Neural crest cell (in vitro differentiated cells): ENCODE results near the gene CXCL6. TPM values are rescaled to one million over a fixed set of nuclear protein-coding genes. Genes with fewer than 3 reads are reported as not detected.
A peak's percentile ranks its signal among the peaks of the same experiment; 100 is the strongest.

ENCODE experiments used
- DNase-seq: peaks from one replicate; pipeline ENCODE4 v3.0.0; 2021; ENCODE audit warnings: low read depth, mixed read lengths, low spot score
- H3K27ac Mint-ChIP-seq: one replicate; pipeline ENCODE4 v1.8.0; 2021; ENCODE audit warnings: mild to moderate bottlenecking, mixed read lengths; ENCODE audit not compliant: unreplicated experiment
- H3K27me3 Mint-ChIP-seq: 2 replicates; pipeline ENCODE4 v1.8.0; 2021; ENCODE audit warnings: low read depth, mild to moderate bottlenecking, mixed read lengths
- H3K36me3 Mint-ChIP-seq: 2 replicates; pipeline ENCODE4 v1.8.0; 2021; ENCODE audit warnings: low read depth, mild to moderate bottlenecking, mixed read lengths
- H3K4me1 Mint-ChIP-seq: 2 replicates; pipeline ENCODE4 v1.8.0; 2021; ENCODE audit warnings: mixed read lengths
- H3K4me3 Mint-ChIP-seq: one replicate; pipeline ENCODE4 v1.8.0; 2021; ENCODE audit warnings: mild to moderate bottlenecking, mixed read lengths
- H3K9me3 Mint-ChIP-seq: 2 replicates; pipeline ENCODE4 v1.8.0; 2021; ENCODE audit warnings: mixed read lengths
- CTCF ChIP-seq: fragments of 200-600 bp; sonication (generic); conservative IDR thresholded peaks from 2 replicates; pipeline ENCODE4 v1.5.0; 2021; ENCODE audit warnings: antibody characterized with exemption, mild to moderate bottlenecking
- total RNA-seq: library from RNA; stranded (reverse); gene quantifications from 2 replicates; pipeline ENCODE4 v1.2.1, GENCODE V29; 2021

The CXCL6 gene
- total RNA-seq, 1 donor from 2014 or later: not detected

GRCh38 chr4:73860181-73860580 is 23.7 kb downstream of the CXCL6 start:
- H3K9me3 Mint-ChIP-seq: no peaks in the 10 kb centered on the region
- no peak overlapping the region for H3K4me3 Mint-ChIP-seq
- peaks cover 13% of the 10 kb centered on the region for H3K27me3 Mint-ChIP-seq
- no peak overlapping the region for H3K27ac Mint-ChIP-seq
- no peak for TF ChIP-seq CTCF
- no peaks in the 10 kb centered on the region for H3K4me1 Mint-ChIP-seq
- DNase-seq: no peak
- no peaks in the 10 kb centered on the region for H3K36me3 Mint-ChIP-seq

GRCh38 chr4:73860917-73861316 is 24.4 kb downstream of the CXCL6 start:
- Mint-ChIP-seq H3K27me3 (peaks cover 17% of the 10 kb centered on the region), H3K9me3 (no peaks in the 10 kb centered on the region), H3K27ac (no peak overlapping the region), H3K4me1 (no peaks in the 10 kb centered on the region), H3K36me3 (no peaks in the 10 kb centered on the region), H3K4me3 (no peak overlapping the region)
- no peak for DNase-seq
- TF ChIP-seq CTCF: no peak

- TF ChIP-seq CTCF: no peak
- peaks cover 26% of the 10 kb centered on the region for H3K27me3 Mint-ChIP-seq
- no peaks in the 10 kb centered on the region for H3K36me3 Mint-ChIP-seq
- H3K4me3 Mint-ChIP-seq: no peak overlapping the region
- H3K27ac Mint-ChIP-seq: no peak overlapping the region
- no peak for DNase-seq
- H3K9me3 Mint-ChIP-seq: no peaks in the 10 kb centered on the region
- H3K4me1 Mint-ChIP-seq: no peaks in the 10 kb centered on the region
These were observed 25.8 kb downstream of the CXCL6 start for GRCh38 chr4:73862322-73862721.

GRCh38 chr4:73864365-73864764 is 27.9 kb downstream of the CXCL6 start:
- no peaks in the 10 kb centered on the region for H3K36me3 Mint-ChIP-seq
- DNase-seq: no peak

GRCh38 chr4:73864961-73865360 is 28.5 kb downstream of the CXCL6 start:
- Mint-ChIP-seq H3K36me3 (no peaks in the 10 kb centered on the region), H3K9me3 (no peaks in the 10 kb centered on the region), H3K4me3 (no peak overlapping the region), H3K4me1 (peaks cover 5% of the 10 kb centered on the region), H3K27me3 (peaks cover 50% of the 10 kb centered on the region), H3K27ac (no peak overlapping the region)
- no peak for DNase-seq
- no peak for TF ChIP-seq CTCF

More at GRCh38 chr4:73864365-73864764, 27.9 kb downstream of the CXCL6 start:
- no peak overlapping the region for H3K27ac Mint-ChIP-seq
- no peaks in the 10 kb centered on the region for H3K4me1 Mint-ChIP-seq
- H3K27me3 Mint-ChIP-seq: peaks cover 44% of the 10 kb centered on the region
- no peak overlapping the region for H3K4me3 Mint-ChIP-seq
- no peaks in the 10 kb centered on the region for H3K9me3 Mint-ChIP-seq
- peak; percentile 58 for TF ChIP-seq CTCF
